Pancreas (tissue), 10 donors: ENCODE data around the gene CCDC12. TPM values are rescaled to one million over a fixed set of nuclear protein-coding genes. Genes with fewer than 3 reads are reported as not detected.
A peak's percentile ranks its signal among the peaks of the same experiment; 100 is the strongest.

Source experiments
- ATAC-seq, 4 donors: fragments of 200-7000 bp; cut with Tn5 transposase; one replicate each; pipeline versions ENCODE4 v1.8.0 to v1.9.1; 2020; ENCODE audit warnings: mild to moderate bottlenecking in 4 of 4, moderate library complexity in 4 of 4
- DNase-seq, 6 donors: peaks; one replicate each; pipeline ENCODE4 v3.0.0-alpha.2; 2020
- FAIRE-seq: peaks from 2 replicates; lab custom pipeline; 2012; peaks lifted over from hg19 to GRCh38; lab: Jason Lieb, UNC
- H3K27ac ChIP-seq, 4 donors: fragments of 200-600 bp; sonication (generic); 1 replicate in 3 of 4; 2 replicates in 1 of 4; pipeline versions ENCODE4 v1.5.0 to v1.8.0; 2020
- H3K27me3 ChIP-seq, 4 donors: fragments of 200-600 bp; one replicate each; pipeline ENCODE4 v1.8.0; 2021
- H3K36me3 ChIP-seq, 3 donors: fragments of 200-600 bp; sonication (generic) in 1 of 3; one replicate each; pipeline versions ENCODE4 v1.5.0 to v1.8.0; 2020 to 2021
- H3K4me1 ChIP-seq, 3 donors: fragments of 200-600 bp; one replicate each; pipeline ENCODE4 v1.8.0; 2021
- H3K4me3 ChIP-seq, 4 donors: fragments of 200-600 bp; sonication (generic) in 2 of 4; one replicate each; pipeline versions ENCODE4 v1.5.0 to v1.8.0; 2020 to 2021
- H3K9me3 ChIP-seq, 4 donors: fragments of 200-600 bp; one replicate each; pipeline ENCODE4 v1.8.0; 2021
- CTCF ChIP-seq, 4 donors: fragments of 200-600 bp; sonication (generic) in 3 of 4; IDR thresholded peaks; one replicate each; pipeline versions ENCODE4 v1.5.0 to v1.8.0; 2021; ENCODE audit warnings: antibody characterized with exemption in 4 of 4
- WGBS, 2 donors: extraction: QIAGEN DNeasy Blood & Tissue Kit; methylation state at CpG; one replicate each; pipeline ENCODE4 v1.1.7; 2013; 5-methylcytosine and 5-hydroxymethylcytosine counted together
- intact Hi-C, 3 donors: fragments of 100-400 bp; cut with DNase I; formaldehyde crosslinking; loops; one replicate each; pipeline versions ENCODE4 v1.11.1 to v1.14.2; 2022
- polyA plus RNA-seq, 2 donors: library from polyadenylated mRNA; stranded (reverse); fragments of 200-250 nt; gene quantifications; one replicate each; pipeline ENCODE4 v1.2.3, GENCODE V29; 2013
- total RNA-seq, 6 donors: library from RNA; stranded (reverse); fragmentation: NEBNext Ultra II Directional in 4 of 6; extraction: Animal tissue kit (Norgen Biotek cat#: 25700) in 4 of 6; gene quantifications; one replicate each; pipeline versions ENCODE4 v1.2.1 to v1.2.4, GENCODE V29; 2021 to 2023
- donor health status: healthy with polysubstance abuse.
- donor health status: DM: no; HTN: no; CAD: no; lungs with moderate emphysema.
- donor health status: DM: no; HTN: no; CAD: no.
- donor health status: control.
- donor health status: control.
- donor health status: Bipolar disorder and iron deficiency.
- donor health status: DM: yes; HTN: yes; CAD: no.
- donor health status: DM: no; HTN: no; CAD: no.
- donor health status: DM: no; HTN: no; CAD: no.
- donor health status: DM: yes; HTN: yes; CAD: no.

The CCDC12 gene
- total and polyA plus RNA-seq, 8 donors = 20.7 to 82.8 (median 24.9) TPM

DNA sequence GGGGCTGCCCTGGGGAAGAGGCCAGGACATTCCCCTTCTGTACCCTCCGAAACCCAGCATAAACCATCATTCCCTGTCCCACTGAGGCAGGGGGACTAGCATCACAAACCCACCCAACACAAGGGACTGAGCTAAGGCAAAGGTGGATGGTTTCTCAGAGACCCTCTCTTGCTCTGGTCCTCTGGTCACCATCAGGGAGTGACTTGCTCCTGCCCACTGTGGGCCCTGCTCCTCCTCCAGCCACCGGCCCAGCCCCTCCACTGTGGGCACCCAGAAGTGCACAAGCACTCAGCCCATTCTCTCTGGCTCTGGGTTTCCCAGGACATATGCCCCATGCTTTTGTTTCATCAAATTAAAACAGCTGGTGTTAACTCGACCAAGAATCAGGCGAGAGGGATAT is 54.1 kb downstream of the CCDC12 start:
- no peak for TF ChIP-seq CTCF (IDR thresholded peaks at IDR 0.05)
- Histone ChIP-seq H3K36me3 (peaks cover 0 to 63% (median 32%) of the 10 kb centered on the region in 3 donors), H3K27ac (no peak overlapping the region), H3K4me1 (peaks cover 0 to 4% (median 0%) of the 10 kb centered on the region in 3 donors), H3K27me3 (no peaks in the 10 kb centered on the region), H3K4me3 (no peak overlapping the region), H3K9me3 (no peaks in the 10 kb centered on the region)
- FAIRE-seq = no peak
- intact Hi-C loops = loop anchor here in 2 of 3 donors (5.0 to 10.0 kb wide), 2 partner anchors 75 to 402 kb away; no protein-coding TSS in a partner anchor
- WGBS, 2 donors = 85 to 86% methylated on average over 4 of the region's 4 CpGs
- ATAC-seq = no peak
- DNase-seq = peak in 2 of 6 donors; percentile 30 to 35

- Histone ChIP-seq H3K4me3 (no peak overlapping the region), H3K27ac (no peak overlapping the region), H3K27me3 (no peaks in the 10 kb centered on the region), H3K9me3 (no peaks in the 10 kb centered on the region), H3K36me3 (peaks cover 0 to 63% (median 32%) of the 10 kb centered on the region in 3 donors), H3K4me1 (peaks cover 0 to 2% (median 0%) of the 10 kb centered on the region in 3 donors)
- ATAC-seq = no peak
- TF ChIP-seq CTCF (IDR thresholded peaks at IDR 0.05) = no peak
- intact Hi-C loops = loop anchor here in 2 of 3 donors (5.0 to 10.0 kb wide), 2 partner anchors 75 to 403 kb away; no protein-coding TSS in a partner anchor
- WGBS, 2 donors = 93% methylated on average over 7 of the region's 7 CpGs
- DNase-seq = peak in 3 of 6 donors; percentile 17 to 41 (median 30)
- no peak for FAIRE-seq
Observed at GRCh38 chr3:46921871-46922271, 54.7 kb downstream of the CCDC12 start.

- intact Hi-C loops = loop anchor here in 2 of 3 donors (5.0 to 10.0 kb wide), 2 partner anchors 76 to 404 kb away; no protein-coding TSS in a partner anchor
- peaks cover 0 to 63% (median 32%) of the 10 kb centered on the region in 3 donors for H3K36me3 ChIP-seq
- WGBS, 2 donors = 81 to 88% methylated on average over 4 of the region's 4 CpGs
- no peak overlapping the region for H3K4me3 ChIP-seq
- no peak overlapping the region for H3K27ac ChIP-seq
- peak in 3 of 6 donors; percentile 14 to 51 (median 23) for DNase-seq
- TF ChIP-seq CTCF (IDR thresholded peaks at IDR 0.05) = no peak
- no peak for FAIRE-seq
- H3K9me3 ChIP-seq = no peaks in the 10 kb centered on the region
- no peaks in the 10 kb centered on the region for H3K4me1 ChIP-seq
- ATAC-seq = no peak
- no peaks in the 10 kb centered on the region for H3K27me3 ChIP-seq
Observed at GRCh38 chr3:46921041-46921440, 55.5 kb downstream of the CCDC12 start.

- Histone ChIP-seq H3K9me3 (no peaks in the 10 kb centered on the region), H3K27ac (no peak overlapping the region), H3K4me1 (no peaks in the 10 kb centered on the region), H3K36me3 (peaks cover 0 to 42% (median 26%) of the 10 kb centered on the region in 3 donors), H3K4me3 (no peak overlapping the region), H3K27me3 (no peaks in the 10 kb centered on the region)
- no peak for FAIRE-seq
- 91 to 96% methylated on average over 4 of the region's 4 CpGs for WGBS, 2 donors
- DNase-seq = no peak
- intact Hi-C loops = no loop called here
- ATAC-seq = no peak
- TF ChIP-seq CTCF (IDR thresholded peaks at IDR 0.05) = no peak
Observed at GRCh38 chr3:46918634-46919033, 57.9 kb downstream of the CCDC12 start.

DNA sequence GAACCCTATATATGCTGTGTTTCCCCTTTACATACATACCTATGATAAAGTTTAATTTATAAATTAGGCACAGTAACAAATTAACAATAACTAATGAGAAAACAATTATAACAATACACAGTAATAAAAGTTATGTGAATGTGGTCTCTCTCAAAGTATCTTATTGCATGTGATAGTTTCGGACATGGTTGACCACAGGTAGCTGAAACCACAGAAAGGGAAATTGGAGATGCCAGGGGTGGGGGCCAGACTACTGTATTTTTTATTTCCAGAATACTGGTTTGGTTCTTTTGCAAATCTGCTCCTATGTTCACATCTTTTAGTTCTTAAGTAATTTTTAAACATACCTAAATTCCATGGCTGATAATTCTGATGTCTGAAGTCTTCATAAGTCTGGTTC is 58.3 kb downstream of the CCDC12 start:
- Histone ChIP-seq H3K4me1 (no peaks in the 10 kb centered on the region), H3K4me3 (no peak overlapping the region), H3K36me3 (peaks cover 0 to 42% (median 26%) of the 10 kb centered on the region in 3 donors), H3K9me3 (no peaks in the 10 kb centered on the region), H3K27me3 (no peaks in the 10 kb centered on the region), H3K27ac (no peak overlapping the region)
- no peak for FAIRE-seq
- ATAC-seq = no peak
- WGBS, 2 donors = 97 to 100% methylated on average over 1 of the region's 1 CpG
- intact Hi-C loops = no loop called here
- TF ChIP-seq CTCF (IDR thresholded peaks at IDR 0.05) = no peak
- DNase-seq = no peak
